ENCODE results near the gene KDM6A.
"Not testable (repeated sequence)": the region's sequence is repeated elsewhere in the genome, so short reads cannot be mapped to it uniquely, and the experiment has no call there.

KDM6A gene

GRCh38 chrX:44961817-44962607 is 89.0 kb downstream of the KDM6A start:
- DNase-seq (ENCODE audit: low spot score) = no peak

- no peak for DNase-seq (ENCODE audit: low spot score)
Observed at GRCh38 chrX:44962944-44963343, 90.0 kb downstream of the KDM6A start.

- DNase-seq (ENCODE audit: low spot score) = no peak
Observed at GRCh38 chrX:44967221-44967620, 94.2 kb downstream of the KDM6A start.

- no peak for DNase-seq (ENCODE audit: low spot score)
Observed at GRCh38 chrX:44970709-44971108, 97.7 kb downstream of the KDM6A start.

DNA sequence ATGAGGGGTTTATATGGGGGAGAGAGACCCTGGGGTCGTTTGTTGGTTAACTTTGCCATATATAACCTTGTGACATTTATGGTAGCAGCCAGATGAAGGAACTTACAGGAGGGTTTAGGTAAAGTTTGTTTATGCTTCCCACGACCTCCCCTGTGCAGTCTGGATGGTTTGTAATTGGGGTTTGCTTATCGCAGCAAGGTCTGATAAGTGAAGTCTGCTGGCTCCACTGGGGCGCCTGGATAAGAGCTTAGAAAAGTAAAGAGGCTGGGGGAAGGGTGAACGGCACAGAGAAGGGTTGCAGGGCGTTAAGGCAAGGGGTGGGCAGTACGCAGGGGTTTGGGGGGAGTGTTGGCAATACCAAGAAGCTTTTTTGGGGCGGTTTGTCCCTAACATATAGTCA is 98.7 kb downstream of the KDM6A start:
- no peak for DNase-seq (ENCODE audit: low spot score)

GRCh38 chrX:44972132-44972531 is 99.1 kb downstream of the KDM6A start:
- DNase-seq (ENCODE audit: low spot score) = no peak

DNA sequence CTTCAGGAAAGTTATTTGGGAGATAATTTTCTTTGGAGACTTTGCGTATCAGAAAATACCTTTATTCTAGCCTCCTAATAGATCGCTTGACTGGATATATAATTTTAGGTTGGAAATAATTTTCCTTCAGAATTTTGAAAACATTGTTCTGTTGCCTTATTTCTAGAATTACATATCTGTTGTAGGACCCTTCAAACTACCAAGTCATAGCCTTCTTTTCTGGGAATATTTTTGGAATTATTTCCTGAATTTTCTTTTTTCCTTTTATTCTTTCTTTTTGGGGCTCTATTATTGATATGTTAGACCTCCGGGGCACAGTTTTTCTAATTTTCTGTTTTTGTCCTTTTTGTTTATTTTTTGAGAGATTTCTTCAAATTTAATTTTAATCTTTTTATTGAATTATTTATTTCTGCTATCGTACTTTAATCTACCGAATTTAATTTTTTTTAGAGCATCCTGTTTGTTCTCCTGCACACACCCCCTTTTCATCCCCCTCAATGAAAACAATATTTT is 100.5 kb downstream of the KDM6A start:
- no peak for DNase-seq (ENCODE audit: low spot score)

GRCh38 chrX:44974451-44974850 is 101.5 kb downstream of the KDM6A start:
- no peak for DNase-seq (ENCODE audit: low spot score)

DNA sequence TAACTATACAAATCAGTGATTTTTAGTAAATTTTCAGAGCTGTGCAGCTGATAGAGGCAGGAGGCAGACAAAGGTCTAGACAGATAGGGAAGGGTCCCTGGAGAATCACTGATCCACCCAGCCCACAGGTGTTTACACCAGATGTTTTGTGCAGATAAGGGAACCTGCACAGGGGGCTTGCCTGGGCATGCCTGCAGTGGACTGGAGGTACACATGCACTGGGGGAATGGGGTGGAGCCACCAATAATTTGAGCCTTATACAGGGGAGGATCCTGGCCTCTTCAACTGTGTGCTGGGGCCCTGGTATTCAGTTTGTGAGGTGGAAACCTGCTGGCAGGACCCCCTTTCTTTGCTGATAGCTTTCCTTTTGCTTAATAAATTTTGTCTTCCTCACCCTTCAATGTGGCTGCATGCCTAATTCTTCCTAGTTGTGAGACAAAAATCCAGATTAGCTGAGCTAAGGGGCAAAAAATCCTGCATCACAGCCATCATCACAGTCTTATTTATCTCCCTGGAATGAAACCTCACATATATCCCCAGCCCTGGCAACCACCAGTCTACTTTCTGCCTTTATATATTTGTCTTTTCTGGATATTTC is 102.8 kb downstream of the KDM6A start:
- no peak for DNase-seq (ENCODE audit: low spot score)

- no peak for DNase-seq (ENCODE audit: low spot score)
Observed at GRCh38 chrX:44978976-44979375, 106.0 kb downstream of the KDM6A start.

DNA sequence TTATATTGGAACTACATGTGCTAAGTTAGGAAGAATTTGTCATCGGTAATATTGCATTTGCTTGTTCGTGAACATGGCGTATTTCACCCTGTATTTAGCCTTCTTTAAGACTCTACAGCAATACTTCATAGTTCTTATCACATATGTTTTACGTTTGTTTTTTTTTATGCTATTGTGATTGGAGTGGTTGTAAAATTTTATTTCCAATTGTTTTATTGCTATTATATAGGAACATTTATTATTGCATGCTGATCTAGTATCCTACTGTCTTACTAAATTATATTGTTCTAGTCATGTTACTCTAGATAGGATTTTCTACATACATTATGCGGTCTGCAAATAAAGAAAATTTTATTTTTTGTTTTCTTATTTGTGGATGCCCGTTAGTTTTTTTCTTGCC is 107.4 kb downstream of the KDM6A start:
- no peak for DNase-seq (ENCODE audit: low spot score)

- DNase-seq (ENCODE audit: low spot score) = no peak
Observed at GRCh38 chrX:44980883-44981282, 107.9 kb downstream of the KDM6A start.

GRCh38 chrX:44989995-44990770 is 117.2 kb downstream of the KDM6A start:
- DNase-seq (ENCODE audit: low spot score) = no peak

DNA sequence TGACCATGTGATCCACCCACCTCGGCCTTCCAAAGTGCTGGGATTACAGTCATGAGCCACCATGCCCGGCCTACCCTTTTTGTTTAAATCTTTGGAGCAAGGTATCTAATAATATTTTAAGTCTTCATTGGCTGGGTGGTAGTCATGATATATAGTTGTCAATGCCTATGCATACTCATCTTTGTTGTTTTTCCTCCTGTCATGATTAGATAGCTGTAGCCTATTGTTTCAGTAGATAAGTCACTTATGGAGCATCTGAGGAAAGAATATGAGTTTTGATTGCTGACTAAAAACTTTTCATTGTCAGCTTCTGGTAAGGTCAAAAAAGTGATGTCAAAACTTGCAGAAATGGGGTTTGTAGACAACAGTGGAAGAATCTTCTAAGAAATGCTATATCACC is 119.8 kb downstream of the KDM6A start:
- DNase-seq (ENCODE audit: low spot score) = no peak

GRCh38 chrX:44996277-44996676 is 123.3 kb downstream of the KDM6A start:
- no peak for DNase-seq (ENCODE audit: low spot score)

DNA sequence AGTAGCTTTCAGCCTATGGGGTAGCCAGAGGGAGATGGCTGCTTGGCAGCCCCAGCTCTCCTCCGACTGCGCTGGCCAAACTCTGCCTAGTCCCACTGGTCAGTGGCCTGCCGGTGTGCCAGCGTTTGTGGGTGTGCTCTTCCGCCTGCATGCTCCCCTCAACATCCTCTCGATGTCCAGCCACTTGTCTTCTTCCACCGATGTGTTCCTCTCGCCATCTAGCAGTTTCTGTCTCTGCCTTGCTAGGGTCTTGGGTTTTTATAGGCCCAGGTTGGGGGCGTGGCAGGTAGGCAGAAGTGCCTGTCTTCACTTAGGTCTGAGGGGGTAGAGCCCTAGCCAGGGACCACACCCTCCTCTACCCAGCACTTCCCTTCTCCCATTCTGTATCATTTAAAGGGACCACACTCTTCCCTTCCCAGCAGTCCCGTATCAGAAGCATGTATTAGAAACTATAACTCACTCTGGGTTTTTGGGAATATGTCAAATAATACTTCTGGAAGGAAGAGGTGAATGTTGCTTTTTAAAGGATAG is 124.4 kb downstream of the KDM6A start:
- DNase-seq (ENCODE audit: low spot score) = no peak

DNA sequence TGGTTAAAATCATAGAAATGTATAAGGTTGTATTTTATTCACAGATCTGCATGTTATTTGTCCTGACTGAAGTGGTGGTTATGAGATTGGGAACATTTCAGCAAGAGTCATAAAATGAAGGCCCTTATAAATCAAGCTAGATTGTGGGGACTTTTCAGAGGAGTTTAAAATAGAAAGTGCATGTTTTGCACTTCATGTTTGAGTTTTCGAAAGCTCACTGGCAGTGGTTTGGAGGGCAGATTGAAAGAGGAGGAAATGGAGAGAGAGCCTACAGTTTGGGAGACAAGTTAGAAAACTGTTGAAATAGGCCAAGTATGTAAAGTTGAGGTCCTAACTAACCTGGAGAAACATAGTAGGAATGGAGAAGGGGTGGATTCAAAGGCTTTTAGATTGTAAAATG is 124.9 kb downstream of the KDM6A start:
- peak; percentile 4 for DNase-seq (ENCODE audit: low spot score)

DNA sequence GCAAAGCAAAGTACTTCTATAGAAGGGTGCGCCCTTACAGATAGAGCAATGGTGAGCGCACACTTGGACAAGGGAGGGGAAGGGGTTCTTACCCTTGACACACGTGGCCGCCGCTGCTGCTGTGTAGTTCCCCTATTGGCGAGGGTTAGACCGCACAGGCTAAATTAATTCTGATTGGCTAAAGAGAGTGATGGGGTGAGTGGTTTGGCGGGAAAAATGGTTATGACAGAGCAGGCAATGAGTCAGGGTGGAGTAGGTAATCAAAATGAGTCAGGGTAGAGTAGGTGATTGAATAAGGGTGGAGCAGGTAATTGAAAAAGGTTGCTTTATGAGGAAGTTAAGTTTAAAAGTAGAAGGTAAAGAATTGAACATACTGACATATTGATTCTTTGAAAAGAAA is 126.2 kb downstream of the KDM6A start:
- DNase-seq (ENCODE audit: low spot score) = not testable (repeated sequence)

GRCh38 chrX:44999872-45000271 is 126.9 kb downstream of the KDM6A start:
- DNase-seq (ENCODE audit: low spot score) = not testable (repeated sequence)

- no peak for DNase-seq (ENCODE audit: low spot score)
Observed at GRCh38 chrX:45001048-45001447, 128.1 kb downstream of the KDM6A start.

DNA sequence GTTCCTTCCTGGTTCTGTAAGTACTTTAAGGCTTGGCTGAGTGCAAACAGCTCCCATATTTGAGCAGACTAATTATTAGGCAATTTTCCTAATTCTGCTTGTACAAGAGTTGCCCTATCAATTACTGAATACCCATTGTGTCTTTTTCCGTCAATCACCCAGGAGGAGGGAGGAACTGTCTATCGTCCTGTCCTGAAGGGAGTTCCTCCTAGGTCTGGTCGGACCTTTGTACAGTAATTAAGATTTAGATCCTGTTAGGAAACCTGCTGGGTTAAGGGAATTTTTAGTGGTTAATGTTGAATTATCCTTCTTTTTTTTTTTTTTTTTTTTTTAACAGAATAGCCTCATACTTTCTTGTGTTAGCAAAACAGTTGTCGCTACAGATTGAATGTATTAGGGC is 130.1 kb downstream of the KDM6A start:
- no peak for DNase-seq (ENCODE audit: low spot score)

DNA sequence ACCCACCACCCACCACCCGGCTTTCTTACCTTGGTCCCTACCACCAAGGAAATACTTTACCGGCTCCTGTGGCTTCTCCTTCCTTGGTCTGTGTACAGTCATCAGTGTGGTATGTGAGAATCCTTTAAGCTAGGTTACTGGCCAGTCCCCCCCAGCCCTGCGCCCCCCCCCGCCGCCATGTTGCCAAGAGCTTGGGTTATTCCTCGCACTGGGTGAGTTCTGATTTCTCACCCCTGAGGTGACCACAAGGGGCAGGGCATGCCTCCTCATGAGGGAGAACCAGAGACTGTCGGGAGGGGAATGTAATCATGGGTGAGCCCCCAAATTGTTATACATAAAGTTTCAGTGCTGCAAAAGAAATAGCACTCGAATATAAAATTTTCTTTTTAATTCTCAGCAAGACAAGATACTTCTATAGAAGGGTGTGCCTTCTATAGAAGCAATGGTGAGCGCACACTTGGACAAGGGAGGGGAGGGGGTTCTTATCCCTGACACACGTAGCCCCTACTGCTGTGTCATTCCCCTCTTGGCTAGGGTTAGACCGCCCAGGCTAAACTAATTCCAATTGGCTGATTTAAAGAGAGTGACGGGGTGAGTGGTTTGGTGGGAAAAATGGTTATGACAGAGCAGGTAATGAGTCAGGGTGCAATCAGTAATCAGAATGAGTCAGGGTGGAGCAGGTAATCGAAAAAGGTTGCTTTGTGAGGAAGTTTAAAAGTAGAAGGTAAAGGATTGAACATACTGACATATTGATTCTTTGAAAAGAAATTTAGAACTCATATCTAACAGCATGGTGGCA is 133.2 kb downstream of the KDM6A start:
- DNase-seq (ENCODE audit: low spot score) = no peak

All from globus pallidus (tissue), 1 donor.